IPS-NIHi11 (cell line): ENCODE measurements around the gene THRB.
A peak's percentile ranks its signal among the peaks of the same experiment; 100 is the strongest.

Experiments
- DNase-seq: peaks from one replicate; pipeline ENCODE4 v3.0.0; 2012; ENCODE audit warnings: mixed read lengths, low spot score

THRB gene

DNA sequence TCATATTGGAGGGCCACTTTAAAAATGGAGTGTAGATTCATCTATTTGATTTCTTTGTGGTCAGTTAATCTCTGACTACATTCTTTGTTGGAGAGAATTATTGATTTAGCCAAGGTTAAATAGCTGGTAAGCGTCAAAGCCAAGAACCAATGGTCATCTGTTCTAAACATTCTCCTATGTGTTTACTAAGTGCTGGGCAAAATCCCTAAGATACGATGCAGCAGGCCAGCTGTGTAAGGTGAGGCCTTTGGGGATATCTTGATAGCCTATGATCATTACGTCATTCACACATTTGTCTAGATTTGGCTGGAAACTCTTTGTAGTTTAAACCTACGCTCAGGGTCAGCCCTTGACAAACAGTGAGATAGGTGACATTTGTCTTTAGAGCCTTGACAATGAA, 313.4 kb downstream of the THRB start:
- no peak for DNase-seq

DNA sequence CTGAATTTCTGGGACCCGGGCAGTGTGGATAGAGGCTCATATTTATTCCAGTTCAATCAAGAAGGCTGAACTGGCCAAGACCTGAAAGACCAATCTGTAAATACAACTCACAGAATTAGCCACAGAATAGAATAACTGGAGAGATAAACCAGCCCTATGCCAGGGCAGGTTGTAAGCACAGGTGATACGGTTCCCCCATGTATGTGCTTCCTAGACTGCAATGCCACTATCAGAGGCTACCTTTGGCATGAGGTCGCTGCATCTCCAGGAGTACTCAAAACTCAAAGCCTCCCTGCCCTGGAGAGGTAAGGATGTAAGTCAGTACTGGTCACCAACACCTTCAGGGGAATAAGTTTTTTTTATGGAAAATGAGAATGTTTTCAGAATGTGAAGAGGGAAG, 314.0 kb downstream of the THRB start:
- no peak for DNase-seq

DNA sequence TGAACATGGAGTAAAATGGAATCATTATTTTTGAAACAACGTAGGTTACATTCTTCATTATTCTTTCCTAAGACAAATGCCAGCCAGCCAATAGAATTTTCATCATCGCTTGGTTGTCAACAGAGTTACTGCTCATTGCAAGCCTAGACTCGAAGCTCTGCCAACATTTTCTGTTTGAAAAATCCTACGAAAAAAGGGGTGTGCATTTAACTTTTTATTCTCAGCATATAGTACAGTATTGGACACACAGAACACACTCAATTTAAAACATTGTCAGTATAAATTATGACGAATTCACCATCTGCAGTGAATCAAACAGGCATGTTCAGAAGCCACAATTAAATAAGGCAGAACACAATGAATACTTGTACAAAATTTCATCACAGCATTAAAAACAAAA, 317.4 kb downstream of the THRB start:
- no peak for DNase-seq

DNA sequence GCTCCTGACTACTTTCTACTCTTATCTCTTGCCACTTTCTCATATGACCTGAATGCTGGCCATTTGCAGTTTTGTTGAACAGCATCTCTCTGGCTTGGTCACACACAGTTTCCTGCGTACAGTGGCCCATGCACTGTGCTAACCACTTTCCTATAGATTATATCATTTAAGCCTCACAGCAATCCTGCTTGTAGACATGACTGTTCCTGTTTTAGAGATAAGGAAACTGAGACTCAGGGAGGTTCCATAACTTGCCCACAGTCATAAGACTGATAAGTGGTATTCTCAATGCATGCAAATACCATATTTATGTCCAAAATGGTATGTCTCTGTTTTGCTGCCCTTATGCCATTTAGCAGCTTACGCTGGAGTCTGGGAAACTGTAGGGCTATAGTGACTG, 320.0 kb downstream of the THRB start:
- no peak for DNase-seq

DNA sequence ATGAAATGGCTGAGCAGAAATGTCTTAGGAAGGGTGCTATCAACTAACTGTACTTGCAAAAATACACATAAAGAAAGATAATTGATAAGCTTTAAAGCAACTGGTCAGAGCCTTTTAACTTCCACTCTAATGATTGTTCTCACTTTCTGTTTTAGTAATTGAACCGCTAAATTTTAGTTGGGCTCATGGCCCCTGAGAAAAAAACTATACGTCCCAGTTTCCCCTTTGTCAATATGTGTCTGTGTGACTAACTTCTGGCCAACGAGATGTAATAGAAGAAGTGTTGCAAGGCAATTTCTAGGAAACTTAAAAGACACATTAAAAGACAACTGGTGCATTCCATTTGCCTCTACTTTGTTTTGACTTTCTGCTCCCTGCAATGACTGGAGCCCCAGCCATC, 325.7 kb downstream of the THRB start:
- DNase-seq: no peak

DNA sequence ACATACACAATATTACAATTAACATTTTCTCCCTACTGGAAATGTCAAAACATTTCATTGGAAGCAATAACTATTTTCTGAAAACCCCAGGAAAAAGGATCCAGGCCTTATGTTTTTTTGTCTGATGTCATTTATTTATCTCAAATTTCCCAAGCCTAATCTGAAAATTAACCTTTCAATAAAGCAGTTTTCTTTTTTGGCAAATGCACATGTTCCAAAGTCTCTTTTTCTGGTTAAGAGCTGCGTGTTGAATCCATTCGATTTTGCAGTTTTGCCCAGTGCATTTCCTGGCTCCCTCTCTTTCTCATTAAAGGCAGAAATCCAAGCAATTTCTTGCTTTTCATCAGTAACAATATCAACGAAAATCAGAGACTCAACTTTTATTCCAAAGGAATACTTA, 327.2 kb downstream of the THRB start:
- DNase-seq: no peak

DNA sequence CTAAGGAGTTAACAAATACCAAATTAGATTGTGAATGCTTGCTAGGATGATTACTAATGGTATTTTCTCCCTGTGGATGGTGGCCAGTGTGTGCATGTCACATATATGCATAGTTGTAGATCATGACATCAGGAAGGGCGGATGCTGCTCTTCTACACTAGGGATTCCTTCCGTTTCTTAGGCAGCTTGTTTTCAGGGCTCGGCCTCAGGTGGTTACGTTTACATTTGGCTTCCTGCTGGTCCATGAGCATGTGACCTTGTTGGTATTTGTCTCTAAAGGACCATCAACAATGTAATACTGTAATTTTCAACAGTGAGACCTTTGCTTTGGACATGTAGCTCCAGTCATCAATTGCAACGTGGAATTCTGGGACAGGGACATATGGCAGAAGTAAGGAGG, 328.1 kb downstream of the THRB start:
- DNase-seq: peak; percentile 24

DNA sequence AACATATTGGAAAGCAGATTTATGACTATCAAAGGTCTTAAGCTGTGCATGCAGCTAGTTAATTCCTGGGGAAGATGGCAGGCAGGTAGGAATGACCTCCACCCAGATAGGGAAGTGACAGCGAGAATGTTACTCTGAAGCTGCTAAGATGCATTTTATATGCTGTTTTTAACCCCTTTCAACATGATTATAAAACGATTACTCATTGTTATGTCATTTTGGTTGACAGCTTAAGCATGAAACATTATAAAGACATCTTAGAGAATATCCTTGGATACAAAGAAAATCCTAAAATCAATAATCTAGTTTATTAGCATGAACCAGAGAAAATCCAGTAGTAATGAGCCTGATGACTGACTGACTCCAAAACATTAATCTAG, 329.1 kb downstream of the THRB start:
- DNase-seq: no peak

DNA sequence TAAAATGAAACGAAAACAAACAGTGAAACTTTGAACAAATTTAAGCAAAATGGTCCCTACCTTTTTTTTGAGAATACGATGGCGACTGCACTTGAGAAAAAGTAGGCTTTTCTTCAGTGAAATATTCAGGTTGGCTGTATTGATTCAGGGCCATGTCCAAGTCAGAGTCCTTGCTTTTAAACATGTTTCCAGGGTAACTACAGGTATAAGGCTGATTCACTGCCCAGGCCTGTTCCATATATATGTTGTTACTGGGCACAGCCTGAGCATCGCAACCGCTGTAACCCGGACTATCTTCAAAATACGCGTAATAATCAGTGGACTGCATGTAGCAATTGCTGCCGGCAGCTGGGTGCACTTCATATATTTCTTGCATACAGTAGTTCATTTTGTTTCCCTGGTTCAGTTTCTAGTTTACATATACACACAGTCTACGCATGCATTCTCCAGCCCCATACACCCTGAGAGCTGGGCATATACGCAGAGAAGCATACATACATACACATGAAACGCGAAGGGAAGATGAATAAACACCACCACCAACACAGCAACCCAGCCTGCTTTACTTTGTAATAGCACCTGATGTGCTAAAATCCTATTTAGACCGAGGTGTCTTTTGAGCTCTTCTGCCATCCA, 329.6 kb downstream of the THRB start:
- DNase-seq: no peak

DNA sequence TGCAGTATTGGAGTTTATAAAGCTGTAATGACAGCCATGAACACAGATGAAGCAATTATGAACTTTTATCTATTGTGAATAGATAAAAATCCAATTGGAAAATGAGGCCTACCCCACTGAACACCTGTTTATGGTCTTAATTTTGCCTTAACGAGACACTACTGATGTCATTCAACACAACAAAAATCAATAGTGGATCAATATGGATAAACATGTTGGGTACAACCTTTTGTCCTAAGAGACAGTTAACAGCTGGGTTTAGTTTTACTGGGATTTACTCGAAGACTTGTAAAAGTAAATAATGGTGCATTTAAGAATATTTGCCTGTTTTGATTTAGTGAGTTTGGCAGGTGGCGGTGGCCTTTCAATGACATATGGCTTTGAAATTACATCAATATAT, 331.7 kb downstream of the THRB start:
- no peak for DNase-seq

DNA sequence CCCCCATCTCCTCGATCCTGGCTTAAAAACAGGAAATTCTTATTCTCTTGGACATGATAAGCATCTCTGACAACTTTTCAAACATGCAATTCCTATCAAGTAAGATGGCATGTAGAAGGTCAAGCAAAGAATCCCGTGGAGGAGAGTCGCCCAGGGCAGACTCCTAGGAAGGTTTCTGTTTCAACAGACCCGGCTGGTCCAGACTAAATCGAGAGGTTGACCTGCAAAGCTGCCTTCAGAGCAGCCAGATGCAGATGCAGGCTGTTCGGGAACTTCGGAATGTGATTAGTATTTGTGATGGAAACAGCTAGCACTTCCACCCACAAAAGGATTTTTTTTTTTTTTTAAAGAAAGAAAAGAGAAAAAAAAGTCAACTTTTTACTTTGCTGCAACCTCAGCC, 332.8 kb downstream of the THRB start:
- no peak for DNase-seq

DNA sequence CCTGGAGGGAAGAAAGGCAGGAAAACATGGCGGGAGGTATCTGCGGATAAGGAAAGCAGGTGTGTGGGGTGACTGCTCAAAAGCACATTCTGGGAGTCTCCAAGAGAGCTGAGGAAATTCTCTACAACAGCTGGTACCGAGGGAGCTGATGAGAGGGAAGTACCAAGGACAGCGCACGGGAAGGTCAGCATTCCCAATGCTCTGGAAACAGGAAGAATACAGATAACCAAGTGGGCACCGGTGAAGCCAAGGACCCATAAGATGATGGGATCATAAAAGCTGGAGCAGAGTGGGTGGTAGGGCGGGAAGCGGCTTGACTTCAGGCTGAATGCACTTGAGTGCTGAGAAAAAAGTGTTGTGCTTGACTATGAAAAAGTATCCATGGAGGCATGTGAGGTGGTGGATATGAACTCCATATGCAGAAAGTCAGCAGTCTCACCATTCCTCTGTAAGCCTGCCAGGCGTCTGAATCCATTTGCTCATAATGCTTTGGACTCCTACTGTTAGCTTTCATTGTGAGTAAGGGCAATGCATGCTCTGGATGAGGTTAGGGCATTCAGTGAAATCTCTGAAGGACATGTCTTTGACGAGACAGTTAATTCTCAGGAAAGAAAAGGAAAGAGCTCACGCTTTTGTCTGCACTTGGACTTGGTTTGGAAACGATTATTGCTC, 334.1 kb downstream of the THRB start:
- DNase-seq: peak; percentile 58

DNA sequence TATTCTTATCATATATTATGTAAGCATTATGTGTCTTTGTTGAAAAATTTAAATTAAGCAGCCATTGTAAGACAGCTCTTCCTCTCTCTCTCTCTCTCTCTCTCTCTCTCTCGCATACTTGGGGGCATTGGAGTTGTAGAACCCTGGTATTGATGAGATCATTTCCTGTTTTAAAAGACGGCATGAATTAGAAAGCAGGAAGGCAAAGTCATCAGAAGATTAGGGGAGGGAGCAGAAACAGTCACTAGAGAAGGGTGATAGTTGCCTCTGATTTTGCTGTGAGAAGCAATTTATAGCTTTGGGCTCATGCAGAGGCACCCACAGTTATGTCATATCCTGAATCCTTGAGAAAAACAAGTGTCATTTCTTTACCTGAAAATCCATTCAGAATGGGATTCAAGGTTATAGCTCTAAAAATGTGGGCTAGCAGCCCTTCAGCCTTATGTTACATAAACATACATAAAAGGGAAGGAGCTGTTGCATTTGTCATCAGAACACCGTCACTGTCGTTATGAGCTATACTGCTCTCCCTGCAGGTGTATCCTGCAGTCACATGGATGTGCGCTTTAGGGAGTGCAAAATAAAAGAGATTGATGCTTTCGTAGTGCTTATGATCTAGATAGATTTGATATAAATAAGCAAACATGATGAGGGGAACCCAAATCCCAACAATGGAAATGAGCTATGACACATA, 335.7 kb downstream of the THRB start:
- no peak for DNase-seq

DNA sequence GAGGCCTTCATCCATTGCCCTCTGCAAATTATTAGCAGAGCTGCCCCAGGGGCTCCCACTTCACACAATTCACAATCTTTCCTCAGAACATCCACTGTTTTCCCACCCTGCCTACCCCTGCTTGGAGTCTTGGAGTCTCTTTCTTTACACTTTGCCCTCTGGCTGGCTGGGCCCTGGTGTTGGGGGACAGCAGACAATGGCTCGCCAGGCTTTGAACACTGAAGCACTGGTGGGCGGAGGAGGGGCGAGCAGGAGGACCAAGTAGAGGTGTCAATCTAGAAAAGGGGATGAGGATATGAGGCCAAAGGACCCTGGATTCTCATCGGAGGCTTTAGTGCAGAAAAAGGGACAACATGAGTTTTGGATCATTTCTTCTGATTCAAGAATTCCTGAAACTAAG, 337.5 kb downstream of the THRB start:
- no peak for DNase-seq

DNA sequence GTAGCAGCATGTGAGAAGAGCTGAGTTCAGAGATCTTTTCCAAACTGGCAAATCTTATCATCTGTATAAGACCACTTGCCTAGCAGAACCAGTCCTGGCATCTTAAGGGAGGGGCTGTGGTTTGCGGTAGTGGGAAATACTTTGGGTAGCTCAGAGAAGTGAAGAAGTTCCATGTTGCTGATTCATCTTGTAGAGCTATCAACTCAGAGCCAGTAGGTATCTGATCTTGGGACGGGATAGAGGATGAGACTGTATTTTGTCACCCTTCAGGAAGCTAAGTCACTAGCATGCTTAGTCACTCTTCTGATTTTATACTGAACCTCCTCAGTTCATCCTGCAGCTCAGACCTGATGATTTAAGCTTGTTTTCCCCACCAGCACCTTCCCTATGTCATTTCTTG, 338.2 kb downstream of the THRB start:
- DNase-seq: no peak

DNA sequence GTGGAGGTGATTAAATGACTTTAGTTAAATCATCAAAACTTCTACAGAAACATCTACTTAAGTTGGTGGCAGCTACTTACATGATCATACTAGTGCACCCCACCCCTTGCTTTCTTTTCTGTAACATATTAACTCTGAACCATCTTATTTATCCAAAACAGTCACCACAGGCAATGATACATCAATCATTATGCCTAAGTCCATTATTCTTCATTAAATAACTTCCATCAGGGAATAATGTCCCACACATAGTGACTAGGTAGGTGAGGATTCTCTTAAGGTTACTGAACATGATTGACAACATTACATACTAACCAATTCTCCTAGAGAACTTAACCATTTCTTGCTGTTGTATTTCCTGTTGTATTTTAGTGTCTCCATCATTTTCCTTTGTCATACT, 339.4 kb downstream of the THRB start:
- no peak for DNase-seq

DNA sequence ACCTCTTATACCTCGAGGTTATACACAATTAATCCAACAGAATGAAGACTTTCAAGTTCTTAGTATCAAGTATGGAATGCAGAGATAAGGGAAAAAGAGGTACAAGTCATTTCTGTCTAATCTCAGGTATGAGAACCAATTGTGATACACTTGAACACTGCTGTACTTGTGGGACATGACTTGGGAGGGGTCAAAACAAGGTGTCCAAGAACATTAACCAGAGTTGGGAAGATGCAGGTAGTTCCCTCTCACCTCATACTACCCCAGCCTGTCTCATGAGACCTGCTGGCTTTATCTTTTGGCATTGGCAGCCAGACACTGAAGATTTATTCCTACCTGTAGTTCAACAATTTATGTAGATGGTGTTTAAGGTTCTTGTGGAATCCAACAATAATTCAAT, 339.9 kb downstream of the THRB start:
- DNase-seq: no peak

DNA sequence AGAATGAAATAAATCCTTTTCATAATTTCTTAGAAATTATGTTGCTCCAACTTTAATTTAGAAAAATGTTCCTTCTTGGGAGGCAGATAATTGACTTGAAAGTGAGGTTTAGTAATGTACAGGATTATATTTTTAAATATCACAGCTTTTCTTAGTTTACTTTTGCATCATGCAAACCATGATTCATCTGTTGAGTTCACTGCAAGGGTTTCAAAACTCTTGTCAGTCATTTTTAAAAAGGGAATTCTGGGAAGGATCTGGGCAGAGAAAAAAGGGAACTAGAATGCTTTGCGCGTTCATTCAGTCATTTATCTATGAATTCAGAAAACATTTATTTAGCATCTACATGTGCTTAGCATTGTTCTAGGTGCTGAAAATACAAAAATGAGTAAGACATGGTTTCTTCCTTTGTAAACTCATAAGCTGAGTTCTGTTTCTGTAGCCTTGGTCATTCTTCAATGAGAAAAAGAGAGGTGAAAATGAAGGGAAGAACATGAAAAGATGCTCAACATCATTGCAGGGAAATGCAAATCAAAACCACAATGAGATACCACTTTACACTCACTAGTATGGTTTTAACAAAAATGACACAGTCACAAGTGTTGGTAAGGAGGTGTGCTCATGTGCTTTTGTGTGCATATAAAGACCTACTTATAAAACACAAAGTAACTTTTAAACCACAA, 340.5 kb downstream of the THRB start:
- no peak for DNase-seq

DNA sequence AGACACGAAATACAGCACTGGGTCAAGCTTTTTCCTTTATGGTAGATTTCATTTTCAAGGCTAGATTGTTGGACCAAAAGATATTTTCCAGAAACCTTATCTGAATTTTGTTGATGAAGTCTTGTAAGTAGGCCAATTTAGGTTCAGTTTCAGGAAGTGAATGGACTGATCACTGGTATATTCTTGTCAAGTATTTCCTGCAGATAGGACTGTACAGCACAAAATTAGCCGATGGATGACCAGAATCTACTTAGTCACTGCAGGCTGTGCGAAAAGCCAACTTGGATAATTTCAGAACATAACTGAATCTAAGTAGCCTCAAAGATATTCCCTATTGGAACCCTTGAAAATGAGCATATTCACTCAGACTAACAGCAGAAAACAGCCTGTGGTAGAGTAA, 343.1 kb downstream of the THRB start:
- no peak for DNase-seq

DNA sequence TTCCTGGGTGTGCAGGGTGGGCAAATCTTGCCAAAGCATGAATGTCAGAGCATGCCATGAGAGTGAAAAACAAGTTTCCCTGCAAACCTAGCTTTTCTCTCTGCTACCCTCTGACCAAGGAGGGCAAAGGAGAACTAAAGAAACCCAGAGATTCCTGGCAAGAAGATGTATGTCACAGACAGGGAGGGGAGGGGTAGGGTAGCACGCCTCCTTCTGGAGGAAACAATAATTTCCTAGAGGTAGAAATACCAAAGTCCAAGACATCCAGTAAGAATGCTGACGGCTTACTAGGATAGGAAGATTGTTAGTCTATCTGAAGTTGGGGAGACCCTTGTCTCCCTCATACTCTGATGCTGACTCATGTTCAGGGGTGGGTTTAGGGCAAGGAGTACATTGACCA, 345.6 kb downstream of the THRB start:
- peak; percentile 58 for DNase-seq

DNA sequence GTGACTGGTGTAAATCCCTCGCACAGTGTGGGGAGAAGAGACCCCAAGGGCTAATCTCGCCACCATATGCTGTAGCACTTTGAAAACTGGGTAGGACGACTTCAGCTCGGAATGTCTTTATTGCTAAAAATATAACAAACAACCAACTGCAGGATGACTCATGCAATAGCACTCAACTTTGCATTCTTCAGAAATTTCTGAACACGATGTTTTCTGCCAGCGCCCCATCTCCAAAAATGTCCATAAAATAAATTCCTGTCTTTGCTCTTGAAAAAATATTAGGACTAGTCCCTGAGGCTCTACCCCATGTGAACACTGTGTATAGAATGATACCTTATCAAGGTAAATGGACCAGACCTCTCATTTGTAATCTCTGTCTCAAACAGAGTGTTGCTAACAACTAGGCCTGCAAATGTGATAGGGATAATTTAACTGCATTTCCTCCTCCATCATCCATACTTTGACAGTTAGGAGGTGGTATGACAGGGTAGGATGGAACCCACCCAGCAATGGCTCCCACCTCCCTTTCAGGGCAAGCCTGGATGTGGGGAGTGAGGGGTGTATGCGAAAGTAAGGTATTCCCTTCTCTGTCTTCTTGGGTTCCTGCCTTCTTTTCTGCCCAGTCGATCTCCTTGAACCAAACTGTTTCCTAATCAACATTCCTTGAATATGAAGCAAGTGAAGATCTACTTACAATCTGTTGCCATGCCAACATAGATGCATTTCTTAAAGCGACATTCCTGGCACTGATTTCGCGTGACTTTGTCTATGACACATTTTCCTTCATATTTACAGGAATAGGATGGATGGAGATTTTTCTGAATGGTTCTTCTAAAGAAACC, 348.4 kb downstream of the THRB start:
- no peak for DNase-seq

DNA sequence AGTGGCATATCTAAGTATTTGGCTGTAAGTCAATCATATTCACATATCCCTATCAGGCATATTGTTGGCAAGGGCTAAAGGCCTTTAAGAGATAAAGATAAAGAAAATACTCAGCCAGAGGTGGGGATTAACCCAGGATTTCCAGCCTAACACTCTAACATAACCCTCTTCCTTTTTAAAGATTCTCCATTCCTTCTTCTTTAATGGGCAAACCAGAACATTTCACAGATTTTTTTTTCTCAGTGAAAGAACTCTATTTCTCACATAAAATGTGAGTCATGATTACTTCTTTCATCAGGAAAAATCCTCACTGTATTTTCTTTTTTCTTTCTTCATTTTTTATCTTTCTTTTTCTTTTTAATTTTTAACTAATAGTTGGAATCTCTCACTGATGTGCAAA, 349.2 kb downstream of the THRB start:
- no peak for DNase-seq
